T-cell (primary cell): Measurements from ENCODE around the gene PDE7B. TPM values are rescaled to one million over a fixed set of nuclear protein-coding genes. Genes with fewer than 3 reads are reported as not detected.

Source experiments
- ATAC-seq, 4 experiments: fragments of 200-7000 bp in 3 of 4; fragments of 150-1000 bp in 1 of 4; cut with Tn5 transposase; replicated peaks in 1 of 4; 1 replicate in 3 of 4; 2 replicates in 1 of 4; pipeline ENCODE4 v1.10.0; 2021; ENCODE audit warnings: moderate library complexity in 3 of 4, mild to moderate bottlenecking in 2 of 4, moderate number of reproducible peaks in 1 of 4
- CTCF ChIA-PET, 2 donors: fragments of 300-600 bp; sonication (Branson Sonifier 250); formaldehyde crosslinking; loops; one replicate each; lab custom pipeline; 2022; ENCODE audit warnings: antibody characterized with exemption in 2 of 2; lab: Charles Lee
- POLR2A ChIA-PET, 2 donors: fragments of 300-600 bp; sonication (Branson Sonifier 250); formaldehyde crosslinking; loops; one replicate each; lab custom pipeline; 2022; ENCODE audit warnings: antibody characterized with exemption in 2 of 2; lab: Charles Lee
- DNase-seq, 35 experiments: peaks; one replicate each; pipeline versions ENCODE4 v3.0.0 to v3.0.0-alpha.2; 2013 to 2023
- H3K27ac ChIP-seq: one replicate; pipeline ENCODE4 v1.5.1; 2013; ENCODE audit warnings: low read length
- H3K27me3 ChIP-seq, 2 experiments: replicated peaks in 1 of 2; 1 replicate in 1 of 2; 2 replicates in 1 of 2; pipeline versions ENCODE4 v1.6.1 to v1.7.0; 2013; ENCODE audit warnings: low read length in 1 of 2, mixed read lengths in 1 of 2; ENCODE audit not compliant: control insufficient read depth in 2 of 2, insufficient read depth in 2 of 2; ENCODE audit errors: extremely low read depth in 1 of 2
- H3K36me3 ChIP-seq, 2 donors: 1 replicate in 1 of 2; 2 replicates in 1 of 2; pipeline versions ENCODE4 v1.6.1 to v1.7.0; 2013; ENCODE audit warnings: low read length in 1 of 2; ENCODE audit not compliant: control insufficient read depth in 2 of 2, insufficient read depth in 1 of 2; ENCODE audit errors: extremely low read depth in 1 of 2
- H3K4me1 ChIP-seq, 2 experiments: 1 replicate in 1 of 2; 2 replicates in 1 of 2; pipeline versions ENCODE4 v1.6.1 to v1.7.0; 2013; ENCODE audit warnings: low read length in 2 of 2, mixed read lengths in 1 of 2; ENCODE audit not compliant: insufficient read depth in 2 of 2, control insufficient read depth in 1 of 2; ENCODE audit errors: extremely low read depth in 1 of 2
- H3K4me3 ChIP-seq, 2 donors: 1 replicate in 1 of 2; 2 replicates in 1 of 2; pipeline versions ENCODE4 v1.5.1 to v1.7.0; 2013; ENCODE audit warnings: mild to moderate bottlenecking in 2 of 2, low read length in 1 of 2, moderate library complexity in 1 of 2; ENCODE audit not compliant: control insufficient read depth in 1 of 2; ENCODE audit errors: extremely low read depth in 1 of 2
- H3K9me3 ChIP-seq: 2 replicates; pipeline ENCODE4 v1.7.0; 2013
- H3K27ac Mint-ChIP-seq, 2 donors: one replicate each; pipeline ENCODE4 v1.8.0; 2020 to 2021; ENCODE audit warnings: mild to moderate bottlenecking in 2 of 2, mixed read lengths in 2 of 2
- H3K27me3 Mint-ChIP-seq, 2 donors: one replicate each; pipeline ENCODE4 v1.8.0; 2021 to 2022; ENCODE audit warnings: mixed read lengths in 2 of 2
- H3K36me3 Mint-ChIP-seq: one replicate; pipeline ENCODE4 v1.8.0; 2021; ENCODE audit warnings: mixed read lengths
- H3K4me1 Mint-ChIP-seq, 3 donors: one replicate each; pipeline ENCODE4 v1.8.0; 2020 to 2022; ENCODE audit warnings: mixed read lengths in 3 of 3, mild to moderate bottlenecking in 1 of 3
- H3K4me3 Mint-ChIP-seq, 3 donors: one replicate each; pipeline ENCODE4 v1.8.0; 2020 to 2022; ENCODE audit warnings: mild to moderate bottlenecking in 3 of 3, mixed read lengths in 3 of 3, moderate library complexity in 3 of 3
- H3K9me3 Mint-ChIP-seq, 3 donors: one replicate each; pipeline ENCODE4 v1.8.0; 2020 to 2022; ENCODE audit warnings: mixed read lengths in 3 of 3
- WGBS: methylation state at CpG from one replicate; pipeline ENCODE4 v1.1.5; 2013; ENCODE audit warnings: missing lambda C conversion rate; ENCODE audit not compliant: insufficient coverage; 5-methylcytosine and 5-hydroxymethylcytosine counted together
- total RNA-seq, 35 experiments: library from RNA in 6 of 35; stranded (reverse) in 6 of 35; fragments of 120-200 nt in 1 of 35; gene quantifications; one replicate each; pipeline versions ENCODE4 v1.2.1 to v1.2.4 and lab custom pipeline; 2013 to 2026

The PDE7B gene
- total RNA-seq, 5 donors from 2014 or later (not counting 1 experiment from before 2014, with no cell fraction given): 0.35 to 1.5 (median 0.69) TPM

DNA sequence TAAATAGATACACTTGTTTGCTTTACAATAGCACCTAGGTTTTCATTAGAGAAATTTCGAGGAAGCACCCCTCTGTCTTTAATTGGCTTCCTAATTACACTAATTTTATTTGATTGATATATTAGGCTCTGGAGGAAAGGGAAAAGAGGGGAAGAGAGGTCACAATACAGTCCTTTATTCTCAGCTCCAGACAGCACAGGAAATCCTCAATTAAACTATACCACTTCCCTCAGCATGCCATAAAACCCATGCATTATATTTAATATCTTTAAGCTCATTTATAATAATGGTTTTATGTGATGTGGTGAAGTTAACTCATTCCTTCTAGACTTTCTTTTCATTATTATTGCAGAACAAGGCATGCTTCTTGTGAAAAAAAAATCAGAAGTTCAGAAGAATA, 17.7 kb upstream of the PDE7B start:
- Mint-ChIP-seq H3K27me3 (peaks cover 0 to 5% of the 10 kb centered on the region in 2 donors), H3K4me1 (peaks cover 6 to 7% (median 6%) of the 10 kb centered on the region in 3 donors), H3K27ac (no peak overlapping the region), H3K36me3 (no peaks in the 10 kb centered on the region), H3K4me3 (no peak overlapping the region), H3K9me3 (no peaks in the 10 kb centered on the region)
- peaks cover 0 to 8% of the 10 kb centered on the region in 2 experiments for H3K4me1 ChIP-seq
- ATAC-seq (no peak), DNase-seq (no peak)
- no peaks in the 10 kb centered on the region for H3K36me3 ChIP-seq
- no peak overlapping the region for H3K27ac ChIP-seq
- ChIA-PET CTCF (interaction anchor here in 1 of 2 donors (0.5 kb wide), 1 partner anchor 76 kb away, joined by 3 read pairs; no protein-coding TSS in a partner anchor), POLR2A (no interaction called here)
- H3K9me3 ChIP-seq: no peaks in the 10 kb centered on the region
- no CpG with 5 or more reads among the region's 1 CpG for WGBS
- H3K27me3 ChIP-seq: peaks cover 0 to 3% of the 10 kb centered on the region in 2 experiments
- H3K4me3 ChIP-seq: no peak overlapping the region

GRCh38 chr6:135837735-135838449, 13.6 kb upstream of the PDE7B start:
- Mint-ChIP-seq H3K27ac (no peak overlapping the region), H3K27me3 (peaks cover 0 to 5% of the 10 kb centered on the region in 2 donors), H3K4me3 (no peak overlapping the region), H3K36me3 (no peaks in the 10 kb centered on the region), H3K4me1 (peaks cover 6 to 7% (median 6%) of the 10 kb centered on the region in 3 donors), H3K9me3 (no peaks in the 10 kb centered on the region)
- POLR2A ChIA-PET: no interaction called here
- ATAC-seq (no peak), DNase-seq (no peak)
- Histone ChIP-seq H3K9me3 (no peaks in the 10 kb centered on the region), H3K4me1 (peaks cover 0 to 8% of the 10 kb centered on the region in 2 experiments), H3K36me3 (no peaks in the 10 kb centered on the region), H3K4me3 (no peak overlapping the region), H3K27ac (no peak overlapping the region), H3K27me3 (peaks cover 0 to 3% of the 10 kb centered on the region in 2 experiments)
- CTCF ChIA-PET: interaction anchor here in 1 of 2 donors (1.2 kb wide), 1 partner anchor 72 kb away, joined by 3 read pairs; no protein-coding TSS in a partner anchor
- 100% methylated on average over 2 of the region's 5 CpGs for WGBS

- POLR2A ChIA-PET: interaction anchor here in 1 of 2 donors (0.6 kb wide), 1 partner anchor 322 kb away, joined by 7 read pairs; no protein-coding TSS in a partner anchor
- H3K4me1 ChIP-seq: peaks cover 0 to 8% of the 10 kb centered on the region in 2 experiments
- DNase-seq (no peak), ATAC-seq (no peak)
- CTCF ChIA-PET: no interaction called here
- H3K9me3 ChIP-seq: no peaks in the 10 kb centered on the region
- Mint-ChIP-seq H3K4me1 (peaks cover 6 to 7% (median 6%) of the 10 kb centered on the region in 3 donors), H3K36me3 (no peaks in the 10 kb centered on the region), H3K27ac (no peak overlapping the region), H3K27me3 (peaks cover 0 to 5% of the 10 kb centered on the region in 2 donors), H3K9me3 (no peaks in the 10 kb centered on the region), H3K4me3 (no peak overlapping the region)
- WGBS: no CpG with 5 or more reads among the region's 4 CpGs
- peaks cover 0 to 3% of the 10 kb centered on the region in 2 experiments for H3K27me3 ChIP-seq
- H3K4me3 ChIP-seq: no peak overlapping the region
- no peak overlapping the region for H3K27ac ChIP-seq
- no peaks in the 10 kb centered on the region for H3K36me3 ChIP-seq
These were observed 12.4 kb upstream of the PDE7B start for GRCh38 chr6:135839121-135839520.

GRCh38 chr6:135842618-135843392, 8.7 kb upstream of the PDE7B start:
- no peaks in the 10 kb centered on the region for H3K36me3 Mint-ChIP-seq
- H3K4me1 Mint-ChIP-seq: no peaks in the 10 kb centered on the region
- no peak for ATAC-seq
- POLR2A ChIA-PET: no interaction called here
- CTCF ChIA-PET: no interaction called here
- Histone ChIP-seq H3K36me3 (no peaks in the 10 kb centered on the region), H3K4me3 (no peak overlapping the region), H3K27me3 (no peaks in the 10 kb centered on the region), H3K27ac (no peak overlapping the region), H3K9me3 (no peaks in the 10 kb centered on the region), H3K4me1 (peaks cover 0 to under 1% of the 10 kb centered on the region in 2 experiments)
- no peak overlapping the region for H3K27ac Mint-ChIP-seq
- no peaks in the 10 kb centered on the region for H3K9me3 Mint-ChIP-seq
- DNase-seq: no peak
- no peaks in the 10 kb centered on the region for H3K27me3 Mint-ChIP-seq
- H3K4me3 Mint-ChIP-seq: no peak overlapping the region
- 92% methylated on average over 4 of the region's 6 CpGs for whole genome bisulfite sequencing

- Histone ChIP-seq H3K4me1 (peaks cover 7 to 23% of the 10 kb centered on the region in 2 experiments), H3K27ac (no peak overlapping the region), H3K27me3 (peaks cover 0 to 3% of the 10 kb centered on the region in 2 experiments), H3K36me3 (no peaks in the 10 kb centered on the region), H3K9me3 (no peaks in the 10 kb centered on the region), H3K4me3 (no peak overlapping the region)
- no peaks in the 10 kb centered on the region for H3K36me3 Mint-ChIP-seq
- no peak for DNase-seq
- peak overlapping the region in 1 of 2 donors; percentile 56 for H3K27ac Mint-ChIP-seq
- peak overlapping the region in 2 of 3 donors; percentile 78 to 82 for H3K4me3 Mint-ChIP-seq
- ChIA-PET POLR2A (no interaction called here), CTCF (interaction anchor here in 1 of 2 donors (2.2 kb wide), 1 partner anchor 59 kb away, joined by 10 read pairs; no protein-coding TSS in a partner anchor)
- H3K4me1 Mint-ChIP-seq: peaks cover 22 to 27% (median 27%) of the 10 kb centered on the region in 3 donors
- no peak for ATAC-seq
- WGBS: 83% methylated on average over 2 of the region's 3 CpGs
- no peaks in the 10 kb centered on the region for H3K9me3 Mint-ChIP-seq
- peaks cover 0 to 2% of the 10 kb centered on the region in 2 donors for H3K27me3 Mint-ChIP-seq
These were observed 619 bp upstream of the PDE7B start for GRCh38 chr6:135850882-135851281.

- H3K4me1 Mint-ChIP-seq: peaks cover 22 to 27% (median 27%) of the 10 kb centered on the region in 3 donors
- no peaks in the 10 kb centered on the region for H3K9me3 Mint-ChIP-seq
- Histone ChIP-seq H3K9me3 (no peaks in the 10 kb centered on the region), H3K27me3 (peaks cover 0 to 3% of the 10 kb centered on the region in 2 experiments), H3K4me3 (peak overlapping the region in 1 of 2 donors; percentile 46), H3K36me3 (no peaks in the 10 kb centered on the region), H3K27ac (no peak overlapping the region), H3K4me1 (peaks cover 7 to 23% of the 10 kb centered on the region in 2 experiments)
- H3K4me3 Mint-ChIP-seq: peak overlapping the region in 2 of 3 donors; percentile 78 to 82
- ATAC-seq (no peak), DNase-seq (no peak)
- peaks cover 0 to 2% of the 10 kb centered on the region in 2 donors for H3K27me3 Mint-ChIP-seq
- H3K36me3 Mint-ChIP-seq: no peaks in the 10 kb centered on the region
- CTCF ChIA-PET: interaction anchor here in 1 of 2 donors (2.2 kb wide), 1 partner anchor 57 kb away, joined by 10 read pairs; no protein-coding TSS in a partner anchor
- POLR2A ChIA-PET: no interaction called here
- H3K27ac Mint-ChIP-seq: no peak overlapping the region
- WGBS: no CpG with 5 or more reads among the region's 1 CpG
These were observed 1.2 kb downstream of the PDE7B start for GRCh38 chr6:135852746-135853145.
